ENCODE data around the gene NBPF6.
"Not testable (repeated sequence)": the region's sequence is repeated elsewhere in the genome, so short reads cannot be mapped to it uniquely, and the experiment has no call there.

NBPF6 gene

DNA sequence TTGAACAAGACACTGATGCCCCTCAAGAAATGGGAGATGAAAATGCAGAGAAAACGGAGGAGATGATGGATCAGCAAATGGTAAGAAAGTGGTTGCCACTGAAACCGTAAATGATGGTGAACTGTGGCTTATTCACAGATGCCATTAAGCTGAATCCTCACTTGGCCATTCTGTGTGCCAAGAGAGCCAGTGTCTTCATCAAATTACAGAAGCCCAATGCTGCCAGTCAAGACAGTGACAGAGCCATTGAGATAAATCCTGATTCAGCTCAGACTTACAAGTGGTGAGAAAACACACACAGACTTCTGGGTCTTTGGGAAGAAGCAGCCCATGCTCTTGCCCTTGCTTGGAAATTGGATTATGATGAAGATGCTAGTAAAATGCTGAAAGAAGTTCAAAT is 52.5 kb downstream of the NBPF6 start:
- no peak for DNase-seq

DNA sequence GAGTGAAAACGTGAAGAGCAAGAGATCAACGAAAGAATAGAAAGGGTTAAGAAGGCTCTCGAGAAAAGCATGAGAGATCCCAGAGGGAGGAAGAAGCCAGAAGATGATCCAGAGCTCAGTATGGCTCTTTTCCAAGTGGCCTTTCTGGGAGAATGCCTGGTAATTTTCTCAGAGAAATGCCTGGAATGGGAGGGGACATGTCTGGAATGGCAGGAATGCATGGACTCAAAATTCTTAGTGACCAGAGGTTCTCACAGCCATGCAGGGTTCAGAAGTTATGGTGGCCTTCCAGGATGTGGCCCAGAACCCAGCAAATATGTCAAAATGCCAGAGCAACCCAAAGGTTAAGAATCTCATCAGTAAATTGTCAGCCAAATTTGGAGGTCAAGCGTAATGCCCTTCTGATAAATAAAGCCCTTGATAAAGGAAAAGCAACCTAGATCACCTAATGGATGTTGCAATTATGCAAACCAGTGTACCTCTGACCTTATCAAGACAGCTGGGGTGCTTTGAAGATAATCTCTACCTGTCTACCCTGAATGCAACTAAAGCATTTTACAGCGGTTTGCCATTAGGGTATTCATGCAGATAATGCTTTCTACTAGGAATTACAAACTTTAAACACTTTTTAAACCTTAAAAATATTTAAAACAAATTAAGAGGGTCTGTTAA is 53.1 kb downstream of the NBPF6 start:
- DNase-seq = no peak

DNA sequence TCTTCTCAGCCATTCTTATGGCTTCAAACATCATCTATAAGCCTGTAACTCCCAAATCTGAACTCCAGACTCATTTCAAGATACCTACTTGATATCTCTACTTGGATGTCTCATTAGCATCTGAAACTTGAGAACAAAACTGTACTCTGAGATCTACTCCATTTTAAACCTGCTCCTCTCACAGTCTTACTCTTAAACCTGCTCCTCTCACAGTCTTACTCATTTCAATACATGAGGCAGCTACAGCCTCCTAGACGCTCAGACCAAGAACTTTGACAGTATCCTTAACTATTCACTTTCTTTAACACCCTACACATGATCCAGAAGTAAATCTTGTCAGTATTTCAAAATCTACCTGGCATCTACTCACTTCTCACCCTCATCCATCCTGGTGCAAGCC is 54.3 kb downstream of the NBPF6 start:
- DNase-seq = no peak

DNA sequence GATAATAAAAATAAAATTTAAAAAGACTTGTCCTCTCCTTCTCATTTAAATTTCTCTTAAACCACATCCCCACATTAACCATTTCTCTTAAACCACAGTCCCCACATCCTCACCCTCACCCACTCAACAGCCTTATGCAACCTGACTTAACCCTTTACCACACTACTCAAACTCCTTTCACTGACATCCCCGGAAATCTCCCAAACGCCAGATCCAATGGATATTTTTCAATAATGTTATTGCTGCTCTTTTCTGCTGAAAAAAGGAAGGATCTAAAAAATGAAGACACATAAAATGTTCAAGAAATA is 55.6 kb downstream of the NBPF6 start:
- no peak for DNase-seq

DNA sequence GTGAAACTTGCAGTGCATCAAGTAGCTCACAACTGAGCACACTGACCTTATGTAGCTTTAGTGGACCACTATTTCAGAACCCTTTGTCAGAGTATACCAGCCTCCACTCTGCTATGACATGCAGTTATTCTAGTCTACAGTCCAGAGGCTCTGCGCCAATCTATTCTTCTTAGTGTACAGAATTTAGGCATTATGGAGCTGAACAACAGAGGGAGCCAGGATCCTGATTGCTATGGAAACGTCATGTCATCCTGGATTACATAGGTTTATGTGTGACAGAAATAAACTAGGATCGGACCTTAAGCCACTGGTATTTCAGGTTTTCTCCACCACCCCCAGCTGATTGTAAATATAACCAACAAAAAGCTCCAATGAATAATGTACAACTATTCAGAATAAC is 61.6 kb downstream of the NBPF6 start:
- DNase-seq = no peak

DNA sequence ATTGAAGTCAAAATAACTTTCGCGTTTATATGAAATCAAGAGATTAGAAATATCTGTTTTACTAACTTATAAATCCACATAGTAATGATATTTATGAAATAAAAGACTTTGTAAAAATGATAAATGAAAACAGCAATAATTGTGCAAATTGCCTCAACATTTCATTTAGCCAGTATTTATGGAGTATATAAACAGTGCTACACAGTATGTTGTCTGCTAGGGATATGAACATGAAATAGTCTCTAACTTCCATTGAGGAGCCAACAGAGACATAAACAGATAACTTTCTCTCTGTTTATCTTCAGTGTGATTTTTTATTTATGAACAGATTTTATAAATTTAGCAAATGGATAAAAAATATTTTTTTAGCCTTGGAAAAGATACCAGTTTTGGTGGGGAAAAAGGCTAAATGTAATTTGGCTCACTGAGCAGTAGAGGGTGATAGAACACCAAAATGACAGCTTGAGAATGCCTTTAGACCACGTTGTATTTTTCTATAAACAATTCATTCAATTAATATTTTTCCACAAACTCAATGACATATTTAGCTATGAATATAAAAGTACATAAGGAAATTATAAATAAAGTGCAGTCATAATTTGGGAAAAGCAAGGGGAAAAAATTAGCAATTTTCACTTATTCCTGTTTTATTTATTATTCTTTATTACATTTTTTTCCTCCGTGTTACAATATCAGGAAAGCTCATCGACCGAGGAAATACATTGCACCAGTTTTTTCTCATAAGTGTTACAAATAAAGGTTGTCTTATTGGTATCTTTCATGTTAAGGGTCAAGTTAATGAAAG is 62.3 kb downstream of the NBPF6 start:
- peak; percentile 4 for DNase-seq

DNA sequence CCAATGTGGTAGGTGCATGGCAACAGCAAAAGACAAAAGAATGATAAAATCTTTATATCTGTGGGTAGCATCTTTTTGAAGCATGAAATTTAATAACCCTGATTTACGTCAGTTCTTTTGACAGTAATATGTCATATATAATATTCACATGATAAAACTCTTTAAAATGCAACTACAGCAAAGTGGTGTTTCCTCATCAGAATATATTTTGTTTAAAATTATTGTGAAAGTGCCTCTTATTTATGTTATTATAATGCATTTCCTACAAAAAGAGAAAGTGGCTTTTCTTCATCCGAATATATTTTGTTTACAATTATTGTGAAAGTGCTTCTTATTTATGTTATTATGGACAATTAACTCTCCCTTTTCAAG is 62.9 kb downstream of the NBPF6 start:
- no peak for DNase-seq

DNA sequence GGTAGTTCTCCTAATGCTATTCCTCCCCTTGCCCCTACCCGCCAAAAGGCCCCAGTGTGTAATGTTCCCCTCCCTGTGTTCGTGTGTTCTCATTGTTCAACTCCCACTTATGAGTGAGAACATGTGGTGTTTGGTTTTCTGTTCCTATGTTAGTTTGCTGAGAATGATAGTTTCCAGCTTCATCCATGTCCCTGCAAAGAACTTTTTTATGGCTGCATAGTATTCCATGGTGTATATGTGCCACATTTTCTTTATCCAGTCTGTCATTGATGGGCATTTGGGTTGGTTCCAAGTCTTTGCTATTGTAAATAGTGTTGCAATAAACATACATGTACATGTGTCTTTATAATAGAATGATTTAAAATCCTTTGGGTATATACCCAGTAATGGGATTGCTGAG is 63.8 kb downstream of the NBPF6 start:
- DNase-seq = not testable (repeated sequence)

DNA sequence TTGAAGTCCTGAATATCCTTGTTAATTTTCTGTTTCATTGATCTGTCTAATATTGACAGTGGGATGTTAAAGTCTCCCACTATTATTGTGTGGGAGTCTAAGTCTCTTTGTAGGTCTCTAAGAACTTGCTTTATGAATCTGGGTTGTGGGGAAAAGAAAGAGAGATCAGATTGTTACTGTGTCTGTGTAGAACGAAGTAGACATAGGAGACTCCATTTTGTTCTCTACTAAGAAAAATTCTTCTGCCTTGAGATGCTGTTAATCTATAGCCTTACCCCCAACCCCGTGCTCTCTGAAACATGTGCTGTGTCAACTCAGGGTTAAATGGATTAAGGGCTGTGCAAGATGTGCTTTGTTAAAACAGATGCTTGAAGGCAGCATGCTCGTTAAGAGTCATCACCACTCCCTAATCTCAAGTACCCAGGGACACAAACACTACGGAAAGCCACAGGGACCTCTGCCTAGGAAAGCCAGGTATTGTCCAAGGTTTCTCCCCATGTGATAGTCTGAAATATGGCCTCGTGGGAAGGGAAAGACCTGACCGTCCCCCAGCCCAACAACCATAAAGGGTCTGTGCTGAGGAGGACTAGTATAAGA is 67.3 kb downstream of the NBPF6 start:
- DNase-seq = not testable (repeated sequence)
